Stimulated activated effector memory CD8-positive, alpha-beta T cell treated with anti-CD3 and anti-CD28 coated beads, Interleukin-12 subunit alpha, Interleukin-12 subunit beta, amount 100 ng/mL, for 72 hours (primary cell): ENCODE data around the gene TARBP2.
"Not testable (repeated sequence)": the region's sequence is repeated elsewhere in the genome, so short reads cannot be mapped to it uniquely, and the experiment has no call there.

Experiments
- ATAC-seq: fragments of 150-1000 bp; cut with Tn5 transposase; 2 replicates; pipeline ENCODE4 v1.10.0; 2021
- DNase-seq, 2 donors: peaks; one replicate each; pipeline ENCODE4 v3.0.0; 2021 to 2022; ENCODE audit warnings: low spot score in 2 of 2
- H3K27ac Mint-ChIP-seq: one replicate; pipeline ENCODE4 v1.8.0; 2022; ENCODE audit warnings: mild to moderate bottlenecking, mixed read lengths
- H3K36me3 Mint-ChIP-seq: one replicate; pipeline ENCODE4 v1.8.0; 2022; ENCODE audit warnings: mild to moderate bottlenecking, mixed read lengths
- H3K4me1 Mint-ChIP-seq: one replicate; pipeline ENCODE4 v1.8.0; 2022; ENCODE audit warnings: mixed read lengths
- H3K4me3 Mint-ChIP-seq: one replicate; pipeline ENCODE4 v1.8.0; 2022; ENCODE audit warnings: mild to moderate bottlenecking, mixed read lengths
- H3K9me3 Mint-ChIP-seq: one replicate; pipeline ENCODE4 v1.8.0; 2022; ENCODE audit warnings: mixed read lengths

TARBP2 gene

GRCh38 chr12:53466640-53467039, 34.4 kb upstream of the TARBP2 start:
- peak overlapping the region; percentile 20 for H3K27ac Mint-ChIP-seq
- H3K4me1 Mint-ChIP-seq: peaks cover 35% of the 10 kb centered on the region
- ATAC-seq (no peak), DNase-seq (no peak)
- H3K9me3 Mint-ChIP-seq: no peaks in the 10 kb centered on the region
- H3K4me3 Mint-ChIP-seq: no peak overlapping the region
- peaks cover 100% of the 10 kb centered on the region for H3K36me3 Mint-ChIP-seq

GRCh38 chr12:53467082-53467481, 34.0 kb upstream of the TARBP2 start:
- peak overlapping the region; percentile 20 for H3K27ac Mint-ChIP-seq
- peaks cover 38% of the 10 kb centered on the region for H3K4me1 Mint-ChIP-seq
- DNase-seq: no peak
- no peak overlapping the region for H3K4me3 Mint-ChIP-seq
- ATAC-seq: no peak
- no peaks in the 10 kb centered on the region for H3K9me3 Mint-ChIP-seq
- H3K36me3 Mint-ChIP-seq: peaks cover 100% of the 10 kb centered on the region

- Mint-ChIP-seq H3K4me3 (no peak overlapping the region), H3K36me3 (peaks cover 100% of the 10 kb centered on the region), H3K9me3 (no peaks in the 10 kb centered on the region), H3K27ac (peak overlapping the region; percentile 20), H3K4me1 (peaks cover 39% of the 10 kb centered on the region)
- ATAC-seq (no peak), DNase-seq (no peak)
Measured at GRCh38 chr12:53467880-53468279, 33.2 kb upstream of the TARBP2 start.

- H3K4me1 Mint-ChIP-seq: peaks cover 40% of the 10 kb centered on the region
- H3K4me3 Mint-ChIP-seq: no peak overlapping the region
- peak overlapping the region; percentile 20 for H3K27ac Mint-ChIP-seq
- DNase-seq (no peak), ATAC-seq (no peak)
- H3K36me3 Mint-ChIP-seq: peaks cover 100% of the 10 kb centered on the region
- no peaks in the 10 kb centered on the region for H3K9me3 Mint-ChIP-seq
Measured at GRCh38 chr12:53468282-53468681, 32.8 kb upstream of the TARBP2 start.

DNA sequence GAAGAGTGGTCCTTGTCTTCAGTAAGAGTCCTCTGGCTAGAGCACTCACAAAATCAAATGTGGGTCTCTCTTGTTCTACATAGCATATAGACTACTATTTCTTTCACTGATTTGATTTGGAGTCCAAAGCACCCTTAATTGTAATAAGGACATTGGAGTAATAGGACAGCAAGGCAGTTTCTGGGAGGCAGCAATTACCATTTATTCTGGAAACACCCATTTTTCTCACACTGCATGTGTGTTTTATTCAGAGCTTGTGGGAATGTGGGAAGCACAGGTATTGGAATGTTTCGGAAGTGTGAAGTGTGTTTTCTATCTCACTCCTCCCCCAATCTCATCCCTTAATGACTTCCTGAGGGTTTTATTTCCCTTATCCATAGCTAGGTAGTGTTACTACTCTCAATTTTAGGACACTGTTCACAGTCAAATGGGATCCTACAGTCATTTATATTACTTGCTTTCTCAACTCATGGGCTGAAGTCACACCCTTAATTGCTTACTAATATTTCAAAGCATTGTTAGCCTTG, 29.0 kb upstream of the TARBP2 start:
- H3K9me3 Mint-ChIP-seq: no peaks in the 10 kb centered on the region
- H3K27ac Mint-ChIP-seq: peak overlapping the region; percentile 96
- H3K4me3 Mint-ChIP-seq: peak overlapping the region; percentile 73
- peaks cover 100% of the 10 kb centered on the region for H3K36me3 Mint-ChIP-seq
- DNase-seq (no peak), ATAC-seq (no peak)
- peaks cover 52% of the 10 kb centered on the region for H3K4me1 Mint-ChIP-seq

GRCh38 chr12:53474077-53474476, 27.0 kb upstream of the TARBP2 start:
- no peak for DNase-seq
- Mint-ChIP-seq H3K27ac (peak overlapping the region; percentile 96), H3K4me3 (peak overlapping the region; percentile 73), H3K4me1 (peaks cover 52% of the 10 kb centered on the region), H3K36me3 (peaks cover 100% of the 10 kb centered on the region), H3K9me3 (no peaks in the 10 kb centered on the region)
- peak; percentile 71 for ATAC-seq

- H3K9me3 Mint-ChIP-seq: no peaks in the 10 kb centered on the region
- peak overlapping the region; percentile 96 for H3K27ac Mint-ChIP-seq
- H3K36me3 Mint-ChIP-seq: peaks cover 100% of the 10 kb centered on the region
- H3K4me1 Mint-ChIP-seq: peaks cover 52% of the 10 kb centered on the region
- DNase-seq: no peak
- ATAC-seq: peak; percentile 35
- peak overlapping the region; percentile 73 for H3K4me3 Mint-ChIP-seq
Measured at GRCh38 chr12:53474819-53475218, 26.3 kb upstream of the TARBP2 start.

GRCh38 chr12:53476769-53477209, 24.3 kb upstream of the TARBP2 start:
- ATAC-seq: no peak
- Mint-ChIP-seq H3K4me1 (peaks cover 42% of the 10 kb centered on the region), H3K27ac (peak overlapping the region; percentile 96), H3K4me3 (no peak overlapping the region), H3K9me3 (no peaks in the 10 kb centered on the region), H3K36me3 (peaks cover 100% of the 10 kb centered on the region)
- DNase-seq: no peak

DNA sequence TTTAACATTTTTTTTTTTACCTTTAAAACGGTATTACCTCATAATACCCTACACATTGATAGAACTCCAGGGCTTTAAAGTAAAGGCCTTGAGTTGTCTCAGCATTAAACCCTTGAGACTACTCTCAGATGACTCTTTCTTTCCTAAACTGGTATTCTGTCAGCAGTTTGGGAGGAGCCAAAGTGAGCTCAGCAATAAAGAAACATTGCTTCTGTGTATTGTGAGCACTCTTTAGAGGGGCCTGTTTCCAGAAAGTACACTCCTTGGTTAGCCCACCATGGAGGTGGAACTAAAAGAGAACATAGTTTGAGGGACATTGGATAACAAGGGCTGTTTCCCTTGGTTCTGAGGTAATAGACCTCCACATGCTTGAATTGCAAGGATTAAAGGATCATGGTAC, 22.2 kb upstream of the TARBP2 start:
- ATAC-seq: peak; percentile 40
- Mint-ChIP-seq H3K4me3 (no peak overlapping the region), H3K36me3 (peaks cover 100% of the 10 kb centered on the region), H3K27ac (peak overlapping the region; percentile 96), H3K4me1 (peaks cover 30% of the 10 kb centered on the region), H3K9me3 (no peaks in the 10 kb centered on the region)
- no peak for DNase-seq

DNA sequence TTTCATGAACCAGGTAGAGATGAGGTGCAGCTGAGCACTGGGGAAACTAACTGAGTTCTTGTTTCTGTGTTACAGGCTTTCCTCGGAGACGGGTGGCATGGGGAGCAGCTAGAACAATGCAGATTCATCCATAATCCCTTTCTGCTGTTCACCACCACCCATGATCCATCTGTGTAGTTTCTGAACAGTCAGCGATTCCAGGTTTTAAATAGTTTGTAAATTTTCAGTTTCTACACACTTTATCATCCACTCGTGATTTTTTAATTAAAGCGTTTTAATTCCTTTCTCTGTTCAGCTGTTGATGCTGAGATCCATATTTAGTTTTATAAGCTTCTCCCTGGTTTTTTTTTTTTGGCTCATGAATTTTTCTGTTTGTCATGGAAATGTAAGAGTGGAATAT, 21.8 kb upstream of the TARBP2 start:
- Mint-ChIP-seq H3K36me3 (peaks cover 100% of the 10 kb centered on the region), H3K4me3 (no peak overlapping the region), H3K4me1 (peaks cover 25% of the 10 kb centered on the region), H3K27ac (peak overlapping the region; percentile 96), H3K9me3 (no peaks in the 10 kb centered on the region)
- DNase-seq (no peak), ATAC-seq (no peak)

GRCh38 chr12:53480491-53481442, 20.3 kb upstream of the TARBP2 start:
- Mint-ChIP-seq H3K27ac (peak overlapping the region; percentile 78), H3K9me3 (no peaks in the 10 kb centered on the region), H3K36me3 (peaks cover 100% of the 10 kb centered on the region), H3K4me1 (peaks cover 19% of the 10 kb centered on the region), H3K4me3 (no peak overlapping the region)
- ATAC-seq: no peak
- DNase-seq: no peak

DNA sequence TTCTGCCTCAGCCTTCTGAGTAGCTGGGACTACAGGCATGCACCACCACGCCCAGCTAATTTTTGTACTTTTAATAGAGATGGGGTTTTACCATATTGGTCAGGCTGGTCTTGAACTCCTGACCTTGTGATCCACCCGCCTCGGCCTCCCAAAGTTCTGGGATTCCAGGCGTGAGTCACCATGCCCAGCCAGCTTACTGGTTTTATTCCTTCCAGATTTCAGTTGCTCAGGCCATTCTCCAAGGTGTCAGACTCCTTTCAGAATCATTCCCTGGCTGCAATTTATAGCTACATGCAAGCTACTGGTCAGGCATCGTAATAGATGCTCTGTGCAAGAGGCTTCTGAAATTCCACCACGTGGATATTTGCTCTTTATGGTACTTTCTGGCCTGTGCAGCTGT, 19.6 kb upstream of the TARBP2 start:
- peaks cover 100% of the 10 kb centered on the region for H3K36me3 Mint-ChIP-seq
- H3K9me3 Mint-ChIP-seq, H3K4me3 Mint-ChIP-seq, ATAC-seq, DNase-seq: not testable (repeated sequence)
- peaks cover 25% of the 10 kb centered on the region for H3K4me1 Mint-ChIP-seq
- peak overlapping the region; percentile 78 for H3K27ac Mint-ChIP-seq

DNA sequence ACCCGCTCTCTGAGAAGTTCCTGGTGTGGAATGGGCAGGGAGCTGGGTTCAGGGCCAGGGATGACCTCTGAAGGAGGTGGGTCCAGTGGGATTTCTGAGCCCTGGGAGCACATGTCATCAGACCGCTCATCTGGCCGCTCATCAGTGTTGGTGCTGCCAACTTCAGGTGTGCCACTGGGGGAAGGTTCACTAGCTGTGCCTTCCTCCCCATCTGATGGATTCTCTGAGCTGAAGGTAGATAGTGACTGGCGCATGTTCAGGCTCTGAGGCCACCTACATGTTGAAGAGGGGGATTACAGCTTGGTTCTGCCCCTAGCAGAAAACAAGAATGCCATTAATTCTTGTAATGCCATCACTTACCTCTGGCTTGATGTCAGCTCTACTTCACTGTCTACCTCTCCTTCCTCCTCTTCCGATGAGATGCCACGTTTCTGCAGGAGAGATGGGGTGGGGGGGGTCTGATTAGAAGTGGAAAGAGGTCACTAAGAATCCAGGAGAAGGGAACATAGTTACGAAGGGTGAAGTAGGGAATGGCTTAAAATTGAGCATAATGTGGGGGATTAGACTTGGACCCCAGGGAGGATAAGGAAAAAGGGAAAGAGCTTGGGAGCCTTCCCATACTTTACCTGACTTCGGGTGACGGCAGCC, 19.0 kb upstream of the TARBP2 start:
- peaks cover 23% of the 10 kb centered on the region for H3K4me1 Mint-ChIP-seq
- H3K9me3 Mint-ChIP-seq: no peaks in the 10 kb centered on the region
- H3K4me3 Mint-ChIP-seq: no peak overlapping the region
- peaks cover 100% of the 10 kb centered on the region for H3K36me3 Mint-ChIP-seq
- peak overlapping the region; percentile 78 for H3K27ac Mint-ChIP-seq
- DNase-seq (no peak), ATAC-seq (no peak)

DNA sequence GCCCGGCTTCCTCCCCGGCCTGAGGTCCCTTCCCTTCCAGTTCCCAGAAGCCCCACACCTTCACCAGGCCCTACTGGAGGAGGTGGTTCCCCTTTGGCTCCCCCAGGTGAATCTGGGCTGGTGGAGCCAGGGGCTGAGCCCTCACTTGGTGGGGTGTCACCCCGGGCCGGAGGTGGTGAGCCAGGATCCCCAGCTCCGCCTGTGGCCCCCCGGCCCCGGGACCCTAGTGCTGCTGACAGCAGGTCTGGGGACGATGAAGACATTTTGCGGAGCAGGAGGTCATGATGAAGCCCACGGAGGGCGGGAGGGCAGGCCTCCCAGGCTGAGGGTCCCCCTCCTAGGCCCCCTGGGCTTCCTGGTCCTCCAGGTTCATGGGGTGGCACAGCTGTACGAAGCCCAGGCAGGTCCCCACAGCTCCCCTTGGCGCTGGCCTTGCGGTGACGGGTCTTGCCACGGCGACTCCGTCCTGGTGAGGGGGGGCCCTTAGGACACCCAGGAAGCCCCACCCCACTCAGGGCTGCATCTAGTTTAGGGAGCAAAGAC, 18.4 kb upstream of the TARBP2 start:
- Mint-ChIP-seq H3K4me3 (no peak overlapping the region), H3K36me3 (peaks cover 100% of the 10 kb centered on the region), H3K27ac (peak overlapping the region; percentile 78), H3K4me1 (peaks cover 22% of the 10 kb centered on the region), H3K9me3 (no peaks in the 10 kb centered on the region)
- ATAC-seq (no peak), DNase-seq (no peak)

- peaks cover 98% of the 10 kb centered on the region for H3K36me3 Mint-ChIP-seq
- peaks cover 22% of the 10 kb centered on the region for H3K4me1 Mint-ChIP-seq
- no peak overlapping the region for H3K4me3 Mint-ChIP-seq
- H3K9me3 Mint-ChIP-seq: no peaks in the 10 kb centered on the region
- peak overlapping the region; percentile 67 for H3K27ac Mint-ChIP-seq
- no peak for DNase-seq
- ATAC-seq: no peak
Measured at GRCh38 chr12:53483225-53483978, 17.7 kb upstream of the TARBP2 start.
